ENCODE results near the gene CTNNA2. TPM values are rescaled to one million over a fixed set of nuclear protein-coding genes. Genes with fewer than 3 reads are reported as not detected.

Gene CTNNA2
- total RNA-seq, 2 donors from 2014 or later, result 0.17 to 0.88 TPM

GRCh38 chr2:79702905-79703304 lies 190.1 kb downstream of the CTNNA2 start:
- H3K27me3 ChIP-seq, result no peaks in the 10 kb centered on the region
- no peaks in the 10 kb centered on the region for H3K36me3 ChIP-seq
- H3K27ac ChIP-seq, result no peak overlapping the region
- no peak for TF ChIP-seq CTCF (IDR thresholded peaks at IDR 0.05)
- no peak overlapping the region for H3K9ac ChIP-seq (ENCODE audit: low read depth in 2 of 2, low read length in 2 of 2)
- H3K4me1 ChIP-seq, result no peaks in the 10 kb centered on the region
- no peak overlapping the region for H3K4me3 ChIP-seq
- DNase-seq, result no peak
- H3K9me3 ChIP-seq, result no peaks in the 10 kb centered on the region
- intact Hi-C loops (cut with DNase I), result no loop called here

- no peaks in the 10 kb centered on the region for H3K27me3 ChIP-seq
- no peaks in the 10 kb centered on the region for H3K4me1 ChIP-seq
- TF ChIP-seq CTCF (IDR thresholded peaks at IDR 0.05), result no peak
- no peaks in the 10 kb centered on the region for H3K9me3 ChIP-seq
- no peaks in the 10 kb centered on the region for H3K36me3 ChIP-seq
- DNase-seq, result no peak
- H3K4me3 ChIP-seq, result no peak overlapping the region
- H3K27ac ChIP-seq, result no peak overlapping the region
- intact Hi-C loops (cut with DNase I), result no loop called here
- no peak overlapping the region for H3K9ac ChIP-seq (ENCODE audit: low read depth in 2 of 2, low read length in 2 of 2)
Observed at GRCh38 chr2:79711098-79711497, 198.2 kb downstream of the CTNNA2 start.

- no peak for DNase-seq
- Histone ChIP-seq H3K36me3 (no peaks in the 10 kb centered on the region), H3K4me1 (no peaks in the 10 kb centered on the region), H3K9ac (ENCODE audit: low read depth in 2 of 2, low read length in 2 of 2) (no peak overlapping the region), H3K27me3 (no peaks in the 10 kb centered on the region), H3K27ac (no peak overlapping the region), H3K4me3 (no peak overlapping the region), H3K9me3 (no peaks in the 10 kb centered on the region)
- intact Hi-C loops (cut with DNase I), result no loop called here
- TF ChIP-seq CTCF (IDR thresholded peaks at IDR 0.05), result no peak
Observed at GRCh38 chr2:79713131-79713785, 200.4 kb downstream of the CTNNA2 start.

- Histone ChIP-seq H3K9ac (ENCODE audit: low read depth in 2 of 2, low read length in 2 of 2) (no peak overlapping the region), H3K27me3 (no peaks in the 10 kb centered on the region), H3K27ac (no peak overlapping the region), H3K4me1 (no peaks in the 10 kb centered on the region), H3K36me3 (no peaks in the 10 kb centered on the region), H3K9me3 (no peaks in the 10 kb centered on the region), H3K4me3 (no peak overlapping the region)
- no peak for DNase-seq
- no peak for TF ChIP-seq CTCF (IDR thresholded peaks at IDR 0.05)
- intact Hi-C loops (cut with DNase I), result no loop called here
Observed at GRCh38 chr2:79714283-79714682, 201.4 kb downstream of the CTNNA2 start.

- Histone ChIP-seq H3K27ac (no peak overlapping the region), H3K9ac (ENCODE audit: low read depth in 2 of 2, low read length in 2 of 2) (no peak overlapping the region), H3K4me1 (no peaks in the 10 kb centered on the region), H3K27me3 (no peaks in the 10 kb centered on the region), H3K36me3 (no peaks in the 10 kb centered on the region), H3K4me3 (no peak overlapping the region), H3K9me3 (no peaks in the 10 kb centered on the region)
- DNase-seq, result no peak
- intact Hi-C loops (cut with DNase I), result no loop called here
- no peak for TF ChIP-seq CTCF (IDR thresholded peaks at IDR 0.05)
Observed at GRCh38 chr2:79715338-79715737, 202.5 kb downstream of the CTNNA2 start.

Measured in colonic mucosa (tissue), 4 donors.